Activated CD4-positive, CD25-positive, alpha-beta regulatory T cell (primary cell): ENCODE measurements around the gene CT55.
A peak's percentile ranks its signal among the peaks of the same experiment; 100 is the strongest.
"Not testable (repeated sequence)": the region's sequence is repeated elsewhere in the genome, so short reads cannot be mapped to it uniquely, and the experiment has no call there.

ENCODE experiments used
- DNase-seq, 4 experiments: peaks; one replicate each; lab custom pipeline; 2025; lab: John Stamatoyannopoulos, UW

CT55 gene, protein sequence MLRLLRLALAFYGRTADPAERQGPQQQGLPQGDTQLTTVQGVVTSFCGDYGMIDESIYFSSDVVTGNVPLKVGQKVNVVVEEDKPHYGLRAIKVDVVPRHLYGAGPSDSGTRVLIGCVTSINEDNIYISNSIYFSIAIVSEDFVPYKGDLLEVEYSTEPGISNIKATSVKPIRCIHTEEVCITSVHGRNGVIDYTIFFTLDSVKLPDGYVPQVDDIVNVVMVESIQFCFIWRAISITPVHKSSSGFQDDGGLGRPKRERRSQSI

DNA sequence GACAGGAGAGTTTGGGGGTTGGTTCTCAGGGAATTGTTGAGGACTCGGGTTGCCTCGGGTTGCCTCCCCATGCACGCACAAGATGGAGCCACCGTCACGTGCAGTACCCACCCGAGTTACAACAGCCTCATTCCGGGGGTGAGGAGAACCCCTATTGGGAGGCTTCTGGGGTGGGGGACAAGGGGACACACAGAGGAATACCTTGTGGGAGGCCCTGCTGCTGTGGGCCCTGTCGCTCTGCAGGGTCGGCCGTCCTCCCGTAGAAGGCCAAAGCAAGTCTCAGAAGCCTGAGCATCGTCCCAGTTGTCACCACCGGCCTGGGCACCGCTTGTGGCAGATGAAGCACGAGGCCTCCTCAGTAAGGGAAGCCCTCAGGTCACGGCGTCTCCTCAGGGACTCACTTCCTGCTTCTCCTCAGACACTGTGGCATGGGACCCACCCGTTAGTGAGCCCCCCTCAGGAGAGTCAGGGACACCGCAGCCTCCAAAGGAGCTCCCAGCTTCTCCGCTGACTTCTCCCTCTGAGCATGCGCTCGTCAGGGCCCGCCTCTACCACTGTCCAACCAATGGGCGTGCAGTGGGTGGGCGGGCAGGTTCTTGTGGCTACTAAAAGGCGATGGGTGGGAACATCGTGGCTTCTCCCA lies at the start of gene CT55:
Gene CT55, minus strand, starts transcription at position 522 of the 643 bp plus-strand sequence. Its CDS starts 227 bp downstream, at position 295.
- DNase-seq: no peak

DNA sequence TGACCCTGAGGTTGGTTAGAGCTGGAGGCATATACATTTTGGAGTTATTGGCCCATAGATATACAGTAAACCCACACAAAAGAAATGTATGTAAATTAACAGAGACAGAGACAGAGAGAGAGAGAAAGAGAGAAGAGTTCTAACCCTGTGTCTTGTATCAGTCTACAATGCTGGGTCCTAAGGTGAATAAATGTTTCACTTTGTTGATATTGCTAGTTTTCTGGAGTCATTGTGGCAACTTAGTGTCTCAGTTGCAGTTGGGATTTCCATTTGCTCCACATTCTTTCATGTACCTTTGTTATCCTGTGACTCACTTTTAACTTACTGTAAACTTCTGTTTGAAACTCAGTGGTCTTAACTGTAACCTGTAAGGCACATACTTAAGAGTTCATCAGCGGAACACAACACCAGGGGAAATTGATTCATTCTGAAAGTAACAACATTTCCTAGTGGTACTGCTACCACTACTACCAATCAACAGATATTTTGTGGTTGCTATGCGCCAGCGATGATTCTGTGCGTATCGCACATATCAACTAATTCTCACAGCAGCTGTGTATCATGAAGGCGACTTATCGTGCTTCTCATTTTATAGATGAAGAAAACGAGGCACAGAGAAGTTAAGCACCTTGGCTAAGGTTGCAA lies 42.1 kb upstream of the CT55 start:
- peak in 1 of 4 experiments; percentile 1 for DNase-seq

DNA sequence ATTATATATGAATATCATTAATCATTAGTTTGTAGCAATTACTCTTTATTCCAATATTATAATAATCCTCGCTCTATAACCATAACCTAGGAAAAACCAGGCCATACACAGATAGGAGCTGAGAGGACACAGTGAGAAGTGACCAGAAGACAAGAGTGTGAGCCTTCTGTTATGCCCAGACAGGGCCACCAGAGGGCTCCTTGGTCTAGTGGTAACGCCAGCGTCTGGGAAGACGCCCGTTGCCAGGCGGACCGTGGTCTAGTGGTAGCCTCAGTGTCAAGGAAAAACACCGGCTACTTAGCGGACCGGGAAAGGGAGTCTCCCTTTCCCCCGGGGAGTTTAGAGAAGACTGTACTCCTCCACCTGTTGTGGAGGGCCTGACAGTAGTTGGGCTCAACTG lies 35.2 kb upstream of the CT55 start:
- DNase-seq: not testable (repeated sequence)

DNA sequence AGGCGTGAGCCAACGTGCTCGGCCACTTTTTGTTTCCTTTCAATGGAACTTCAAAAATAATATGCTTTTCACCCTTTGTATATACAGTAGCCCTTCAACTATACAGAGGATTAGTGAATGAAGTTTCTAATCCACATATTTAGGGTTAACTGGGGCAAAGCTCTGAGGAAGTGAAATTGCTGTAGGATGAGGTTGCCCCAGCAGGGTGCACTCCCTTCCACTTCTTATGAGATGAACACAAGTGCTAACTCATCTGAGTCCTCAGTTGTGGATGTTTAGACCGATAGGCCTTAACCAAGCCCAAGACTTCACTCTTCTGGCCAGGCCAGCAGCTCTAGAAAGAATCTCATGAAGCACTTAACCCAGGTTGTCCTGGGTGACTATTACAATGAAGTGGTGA lies 29.1 kb upstream of the CT55 start:
- no peak for DNase-seq

DNA sequence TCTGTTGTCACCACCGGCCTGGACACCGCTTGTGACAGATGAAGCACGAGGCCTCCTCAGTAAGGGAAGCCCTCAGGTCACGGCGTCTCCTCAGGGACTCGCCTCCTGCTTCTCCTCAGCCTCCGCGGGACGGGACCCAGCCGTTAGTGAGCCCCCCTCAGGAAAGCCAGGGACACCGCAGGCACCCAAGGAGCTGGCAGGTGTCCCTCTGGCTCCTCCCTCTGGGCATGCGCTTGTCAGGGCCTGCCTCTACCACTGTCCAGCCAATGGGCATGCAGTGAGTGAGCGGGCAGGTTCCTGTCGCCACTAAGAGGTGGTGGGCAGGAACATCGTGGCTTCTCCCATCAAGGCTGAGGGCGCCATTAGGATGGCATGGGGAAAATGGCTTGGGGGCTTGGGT lies 23.5 kb upstream of the CT55 start:
- no peak for DNase-seq

DNA sequence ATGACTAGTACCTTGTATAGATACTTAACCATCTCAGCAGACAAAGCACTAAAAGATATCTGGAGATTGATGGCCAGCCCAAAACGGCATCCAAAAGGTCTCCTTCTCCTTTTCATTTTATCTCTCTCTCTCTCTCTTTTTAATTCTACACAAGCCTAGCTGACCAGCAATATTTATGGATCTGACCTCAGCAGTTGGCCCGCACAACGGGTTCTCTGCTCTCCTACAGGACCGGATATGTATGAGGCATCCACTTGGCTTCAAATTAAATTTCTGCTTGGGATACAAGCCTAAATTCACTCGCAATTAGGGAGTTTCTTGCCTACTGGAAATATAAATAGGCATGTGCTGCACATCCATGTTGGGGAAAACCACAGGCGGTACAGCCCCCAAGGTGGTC lies 22.5 kb upstream of the CT55 start:
- DNase-seq: no peak

DNA sequence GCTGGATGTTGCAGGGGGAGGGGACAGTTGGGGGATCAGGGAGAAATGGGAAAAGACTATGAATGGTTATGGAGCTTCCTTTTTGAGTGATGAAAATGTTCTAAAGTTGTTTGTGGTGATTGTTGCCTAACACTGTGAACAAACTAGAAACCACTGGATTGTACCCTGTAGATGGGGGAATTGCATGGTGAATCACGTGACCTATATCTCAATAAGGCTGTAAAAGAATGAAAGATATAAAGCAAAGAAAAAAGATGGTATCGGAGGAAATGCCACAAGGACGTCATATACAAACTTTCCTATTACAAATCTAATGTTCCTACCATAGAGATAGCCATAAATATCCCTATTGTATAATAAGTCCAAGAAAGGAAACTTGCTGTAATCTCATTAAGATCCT lies 20.6 kb upstream of the CT55 start:
- no peak for DNase-seq

DNA sequence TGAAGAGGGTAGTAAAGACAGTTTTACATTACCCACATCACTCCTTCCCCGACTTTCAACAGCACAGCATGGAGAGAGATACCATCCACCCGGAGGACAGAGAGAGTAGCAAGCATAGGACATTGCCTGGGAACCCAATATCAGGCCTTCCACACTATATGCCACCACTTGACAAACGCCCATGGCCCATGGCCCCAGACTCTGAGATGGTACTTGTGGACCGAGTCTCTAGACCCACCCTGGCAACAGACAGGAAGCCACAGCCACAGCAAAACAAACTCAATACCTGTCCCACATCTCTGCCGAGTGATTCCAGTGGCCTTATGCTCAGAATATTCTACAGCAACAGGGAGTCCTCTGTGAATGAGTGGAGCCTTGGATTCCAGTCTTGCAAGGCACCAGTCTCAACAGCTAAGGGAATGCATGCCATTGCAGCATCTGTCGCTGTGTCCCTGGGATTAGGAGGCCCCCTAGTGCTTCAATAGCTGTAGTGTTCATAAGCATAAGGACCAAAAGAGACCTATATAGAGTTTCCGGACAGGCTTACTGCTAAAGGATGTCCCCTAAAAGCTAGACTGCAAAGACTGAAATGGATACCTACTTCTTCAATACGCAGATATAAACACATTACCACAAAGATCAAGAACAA lies 14.7 kb upstream of the CT55 start:
- DNase-seq: peak in 2 of 4 experiments; percentile 1 to 11

DNA sequence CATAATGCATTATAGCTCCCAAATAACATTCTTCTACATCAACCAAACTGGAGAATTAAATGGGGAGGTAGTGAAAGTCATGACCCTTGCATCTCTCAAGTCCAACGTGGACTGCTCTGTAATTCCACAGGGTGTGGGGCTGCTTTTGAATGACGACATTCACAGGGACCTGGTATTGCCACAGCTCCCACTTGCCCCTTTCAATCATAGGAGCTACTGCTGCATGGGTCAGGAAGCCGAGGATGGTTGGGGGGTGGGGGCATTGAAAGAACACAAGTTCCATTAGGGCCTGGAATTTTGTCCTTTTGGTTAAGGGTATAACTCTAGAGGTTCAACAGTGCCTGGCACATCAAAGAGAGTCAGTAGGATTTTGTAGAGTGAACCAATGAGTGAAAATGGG lies 7.4 kb upstream of the CT55 start:
- no peak for DNase-seq

DNA sequence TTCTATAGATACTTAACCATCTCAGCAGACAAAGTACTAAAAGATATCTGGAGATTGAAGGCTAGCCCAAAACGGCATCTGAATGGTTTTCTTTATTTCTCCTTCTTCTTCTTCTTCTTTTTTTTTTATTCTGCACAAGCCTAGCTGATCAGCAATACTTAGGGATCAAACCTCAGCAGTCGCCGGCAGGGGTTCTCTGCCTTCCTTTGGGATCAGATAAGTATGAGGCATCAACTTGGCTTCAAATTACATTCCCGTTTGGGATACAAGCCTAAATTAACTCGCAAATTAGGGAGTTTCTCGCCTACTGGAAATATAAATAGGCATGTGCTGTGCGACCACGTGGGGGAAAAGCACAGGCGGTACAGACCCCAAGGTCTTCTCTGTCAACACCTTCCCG lies 730 bp downstream of the CT55 start:
- DNase-seq: no peak

DNA sequence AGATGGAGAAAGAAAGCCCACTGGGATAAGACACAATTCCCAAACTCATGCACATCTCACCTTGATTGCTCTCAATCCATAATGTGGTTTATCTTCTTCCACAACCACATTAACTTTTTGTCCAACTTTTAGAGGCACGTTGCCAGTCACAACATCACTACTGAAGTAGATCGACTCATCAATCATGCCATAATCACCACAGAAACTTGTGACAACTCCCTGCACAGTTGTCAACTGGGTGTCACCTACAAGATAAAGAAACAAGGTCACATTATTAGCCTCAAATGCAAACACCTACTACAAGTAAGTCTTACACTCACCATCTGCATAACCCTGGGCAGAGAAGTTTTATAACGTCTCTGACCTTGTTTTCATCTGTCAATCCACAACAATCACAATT lies 1.7 kb downstream of the CT55 start:
- not testable (repeated sequence) for DNase-seq

DNA sequence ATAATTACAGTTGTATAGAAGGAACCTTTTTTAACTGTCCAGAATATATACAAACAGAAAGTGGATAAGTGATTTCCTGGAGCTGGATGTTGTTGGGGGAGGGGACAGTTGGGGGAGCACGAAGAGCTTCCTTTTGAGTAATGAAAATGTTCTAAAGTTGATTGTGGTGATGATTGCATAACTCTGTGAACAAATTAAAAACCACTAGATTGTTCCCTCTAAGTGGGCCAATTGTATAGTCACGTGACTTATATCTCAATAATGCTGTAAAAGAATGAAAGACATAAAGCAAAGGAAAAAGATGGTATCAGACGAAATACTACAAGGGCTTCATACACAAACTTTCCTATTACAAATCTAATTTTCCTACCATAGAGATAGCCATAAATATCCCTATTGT lies 2.7 kb downstream of the CT55 start:
- no peak for DNase-seq

DNA sequence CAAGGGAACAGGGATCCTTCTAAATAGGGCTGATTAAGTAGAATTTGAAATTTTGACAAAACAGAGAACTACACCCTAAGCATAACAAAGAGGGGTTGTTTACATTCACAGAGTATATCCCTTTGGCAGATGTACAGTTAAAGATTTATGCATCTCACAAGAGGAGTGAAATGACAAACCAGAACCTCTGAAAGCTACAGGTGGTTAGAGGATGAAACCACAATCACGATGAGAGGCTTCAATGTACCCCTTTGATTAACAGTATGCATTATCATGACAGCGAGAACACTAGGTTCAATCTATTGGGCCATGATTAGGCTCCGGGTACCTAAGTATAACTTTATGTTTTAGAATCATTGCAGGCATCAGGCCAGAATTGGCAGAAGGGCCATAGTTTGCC lies 16.5 kb downstream of the CT55 start:
- DNase-seq: not testable (repeated sequence)

DNA sequence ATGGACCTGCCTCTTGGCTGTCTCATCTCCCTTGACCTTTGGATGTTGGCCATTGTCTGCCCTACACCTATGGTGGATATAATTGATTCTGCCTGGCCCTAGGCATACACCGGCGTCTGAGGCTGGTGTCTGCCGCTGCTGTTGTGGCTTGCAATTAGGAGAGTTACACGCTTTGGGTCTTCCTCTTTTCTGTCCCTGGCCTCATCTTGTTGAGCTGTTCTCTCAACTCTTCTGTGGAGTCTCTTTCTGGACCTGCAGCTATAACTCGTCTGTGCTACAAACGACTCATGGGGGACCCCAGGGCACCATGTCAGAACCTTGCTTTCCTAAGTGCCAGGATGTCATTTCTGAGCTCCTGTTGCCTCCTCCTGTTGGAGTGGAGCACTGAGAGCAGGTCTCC lies 45.1 kb downstream of the CT55 start:
- not testable (repeated sequence) for DNase-seq

DNA sequence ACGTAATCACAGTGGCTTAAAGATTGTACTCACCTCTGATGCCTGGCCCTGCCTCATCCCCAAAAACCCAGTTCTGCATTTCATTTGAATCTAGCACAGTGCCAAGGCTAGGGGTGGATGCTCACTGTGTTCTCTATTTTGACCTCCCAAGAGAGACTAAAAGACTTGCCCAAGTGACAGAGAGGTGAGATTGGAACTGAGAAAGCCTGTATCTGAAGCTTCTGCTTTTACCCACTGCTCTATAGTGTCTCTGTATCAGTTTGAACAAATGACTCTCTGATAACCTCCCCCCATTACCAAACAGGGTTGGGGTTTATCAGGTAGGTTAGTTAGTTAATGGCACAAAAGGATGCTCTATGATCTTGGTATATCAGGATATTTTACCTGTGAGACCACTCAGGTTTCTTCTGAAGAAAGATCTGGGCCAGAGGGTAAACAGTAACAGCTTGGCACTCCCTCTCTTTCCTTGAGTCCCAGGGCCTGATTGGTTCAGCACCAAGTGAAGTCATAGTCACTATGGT lies 51.1 kb downstream of the CT55 start, which contains the start of gene ETDB:
Gene ETDB, minus strand, starts transcription at position 471 of the 521 bp plus-strand sequence. CDS start 1,265 bp downstream, outside the sequence.
- DNase-seq: not testable (repeated sequence)

DNA sequence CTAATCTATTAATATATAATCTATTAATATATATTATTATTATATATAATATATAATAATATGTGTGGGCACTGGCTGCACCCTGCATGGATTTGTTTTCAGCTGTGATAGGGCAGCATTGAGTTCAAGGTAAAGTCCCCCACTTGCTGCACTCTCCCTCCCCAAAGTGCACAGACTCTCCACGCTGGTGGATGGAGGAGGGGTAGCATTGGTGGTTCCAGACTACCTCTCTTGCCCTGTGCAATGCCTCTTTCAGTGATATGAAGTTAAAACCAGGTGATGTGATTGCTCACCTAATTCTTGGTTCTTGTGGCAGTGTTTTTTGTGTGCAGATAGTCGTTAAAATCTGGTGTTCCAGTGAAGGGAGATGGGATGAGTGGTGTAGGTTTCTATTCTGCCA lies 55.1 kb downstream of the CT55 start:
- not testable (repeated sequence) for DNase-seq

DNA sequence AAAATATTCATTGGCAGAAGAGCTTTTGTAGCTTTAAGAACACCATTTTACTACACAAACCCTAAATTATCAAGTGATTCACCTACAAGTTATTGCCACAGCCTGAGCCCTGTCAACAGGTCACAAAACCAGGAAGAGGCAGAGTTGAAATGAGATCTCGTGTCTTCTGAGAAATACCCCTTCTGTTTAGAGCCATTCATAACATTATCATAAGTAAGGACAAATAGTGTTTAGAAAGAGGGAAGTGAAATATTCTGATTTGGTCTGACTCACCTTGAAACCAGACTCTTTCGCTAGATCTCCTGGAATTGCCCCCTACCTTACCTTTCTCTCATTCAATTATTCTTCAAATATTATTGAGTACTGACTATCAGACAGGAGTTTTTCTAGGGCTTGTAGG lies 56.8 kb downstream of the CT55 start:
- DNase-seq: no peak

DNA sequence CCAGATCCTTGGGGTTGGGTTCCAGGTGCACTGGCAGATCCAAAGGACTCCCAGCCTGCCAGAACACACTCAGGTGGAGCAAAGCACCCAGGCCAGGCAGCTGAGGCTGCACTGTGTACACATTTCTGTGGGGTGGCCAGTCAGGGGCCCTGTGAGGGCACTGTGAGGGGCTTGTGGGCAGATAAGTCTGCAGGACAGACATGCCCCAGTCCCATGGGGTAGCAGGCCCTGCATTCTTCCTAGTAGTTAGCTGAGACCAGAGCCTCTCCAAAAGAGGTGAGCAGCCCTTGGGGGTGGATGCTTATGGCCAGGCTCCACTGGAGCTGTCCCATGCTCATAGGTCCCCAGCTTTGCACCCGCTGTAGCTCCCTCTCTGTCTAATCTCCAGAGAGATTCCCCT lies 58.5 kb downstream of the CT55 start:
- DNase-seq: no peak

DNA sequence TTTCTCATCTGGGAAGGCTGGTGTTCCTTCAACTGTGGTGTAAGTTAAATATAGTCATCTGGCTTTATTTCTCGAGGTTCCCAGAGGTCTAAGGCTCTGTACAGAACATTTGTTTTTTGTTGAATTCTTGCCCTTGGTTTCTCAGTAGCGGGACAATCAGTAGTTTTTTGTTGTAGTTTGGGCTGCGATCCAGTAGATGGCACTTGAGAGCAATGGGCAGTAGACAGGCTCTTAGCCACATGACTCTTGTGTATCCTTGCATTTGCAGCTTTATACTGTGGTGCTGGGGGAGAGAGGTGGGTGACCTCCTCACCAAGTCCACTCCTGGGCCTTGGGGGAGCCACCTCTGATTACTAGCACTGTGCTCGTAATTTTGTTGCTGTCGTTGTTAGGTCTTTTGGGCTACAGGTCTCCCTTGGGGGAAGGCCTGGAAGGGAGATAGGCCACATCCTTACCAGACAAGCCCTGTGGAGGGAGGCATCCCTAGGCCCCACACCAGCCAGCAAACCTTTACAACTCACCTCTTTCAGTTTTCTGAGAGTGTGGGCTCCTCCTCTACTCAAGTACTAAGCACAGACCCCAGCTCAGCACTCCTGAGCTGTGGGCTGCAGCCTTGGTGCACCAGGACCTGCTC lies 59.0 kb downstream of the CT55 start:
- no peak for DNase-seq

DNA sequence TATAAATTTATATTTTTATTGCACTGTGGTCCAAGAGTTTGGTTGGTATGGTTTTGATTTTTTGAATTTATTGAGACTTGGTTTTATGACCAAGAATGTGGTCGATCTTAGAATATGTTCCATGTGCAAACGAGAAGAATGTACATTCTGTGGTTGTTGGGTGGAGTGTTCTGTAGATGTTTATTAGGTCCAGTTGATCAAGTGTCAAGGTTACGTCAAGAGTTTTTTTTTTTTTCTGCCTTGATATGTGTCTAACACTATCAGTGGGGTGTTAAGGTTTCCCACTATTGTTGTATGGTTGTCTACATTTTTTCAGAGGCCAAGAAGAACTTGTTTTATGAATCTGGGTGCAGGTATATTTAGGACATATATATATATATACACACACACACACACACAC lies 61.6 kb downstream of the CT55 start:
- DNase-seq: no peak
